Measurements from ENCODE around the gene DMPK.

GRCh38 chr19:45730368-45731288 is 51.7 kb downstream of the DMPK start, which contains the start of gene FBXO46:
- TF ChIP-seq EZH2phosphoT487 (IDR thresholded peaks at IDR 0.05; ENCODE audit: unreplicated experiment): no peak
- TF ChIP-seq, protein P1, sequence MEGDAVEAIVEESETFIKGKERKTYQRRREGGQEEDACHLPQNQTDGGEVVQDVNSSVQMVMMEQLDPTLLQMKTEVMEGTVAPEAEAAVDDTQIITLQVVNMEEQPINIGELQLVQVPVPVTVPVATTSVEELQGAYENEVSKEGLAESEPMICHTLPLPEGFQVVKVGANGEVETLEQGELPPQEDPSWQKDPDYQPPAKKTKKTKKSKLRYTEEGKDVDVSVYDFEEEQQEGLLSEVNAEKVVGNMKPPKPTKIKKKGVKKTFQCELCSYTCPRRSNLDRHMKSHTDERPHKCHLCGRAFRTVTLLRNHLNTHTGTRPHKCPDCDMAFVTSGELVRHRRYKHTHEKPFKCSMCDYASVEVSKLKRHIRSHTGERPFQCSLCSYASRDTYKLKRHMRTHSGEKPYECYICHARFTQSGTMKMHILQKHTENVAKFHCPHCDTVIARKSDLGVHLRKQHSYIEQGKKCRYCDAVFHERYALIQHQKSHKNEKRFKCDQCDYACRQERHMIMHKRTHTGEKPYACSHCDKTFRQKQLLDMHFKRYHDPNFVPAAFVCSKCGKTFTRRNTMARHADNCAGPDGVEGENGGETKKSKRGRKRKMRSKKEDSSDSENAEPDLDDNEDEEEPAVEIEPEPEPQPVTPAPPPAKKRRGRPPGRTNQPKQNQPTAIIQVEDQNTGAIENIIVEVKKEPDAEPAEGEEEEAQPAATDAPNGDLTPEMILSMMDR (conservative IDR thresholded peaks at IDR 0.05; ENCODE audit: low read depth in 2 of 2): peak; percentile 23 to 40; a peak in 2 of 4 replicates
- no peak for TF ChIP-seq REST (IDR thresholded peaks at IDR 0.05; ENCODE audit: unreplicated experiment)
- no peak for TF ChIP-seq EZH2 (IDR thresholded peaks at IDR 0.05; ENCODE audit: low read depth, unreplicated experiment)
- TF ChIP-seq NANOG (IDR thresholded peaks at IDR 0.05; ENCODE audit: borderline replicate concordance): no peak
- TF ChIP-seq, protein P2, sequence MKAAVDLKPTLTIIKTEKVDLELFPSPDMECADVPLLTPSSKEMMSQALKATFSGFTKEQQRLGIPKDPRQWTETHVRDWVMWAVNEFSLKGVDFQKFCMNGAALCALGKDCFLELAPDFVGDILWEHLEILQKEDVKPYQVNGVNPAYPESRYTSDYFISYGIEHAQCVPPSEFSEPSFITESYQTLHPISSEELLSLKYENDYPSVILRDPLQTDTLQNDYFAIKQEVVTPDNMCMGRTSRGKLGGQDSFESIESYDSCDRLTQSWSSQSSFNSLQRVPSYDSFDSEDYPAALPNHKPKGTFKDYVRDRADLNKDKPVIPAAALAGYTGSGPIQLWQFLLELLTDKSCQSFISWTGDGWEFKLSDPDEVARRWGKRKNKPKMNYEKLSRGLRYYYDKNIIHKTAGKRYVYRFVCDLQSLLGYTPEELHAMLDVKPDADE (IDR thresholded peaks at IDR 0.05): peak; percentile 99
- TF ChIP-seq POLR2AphosphoS5 (IDR thresholded peaks at IDR 0.05; ENCODE audit: low read depth): peak; percentile 94
- no peak for TF ChIP-seq ZNF462 (CRISPR knock-in tag; IDR thresholded peaks at IDR 0.05)
- peak; percentile 38; the same call in 1 of the 2 replicates for TF ChIP-seq CREB1 (CRISPR knock-in tag; IDR thresholded peaks at IDR 0.05; ENCODE audit: low read depth)

Data from GM23338 (cell line).